ENCODE results near the gene CYP2W1. TPM values are rescaled to one million over a fixed set of nuclear protein-coding genes. Genes with fewer than 3 reads are reported as not detected.

CYP2W1 gene
- not detected in 2 replicates for total RNA-seq

GRCh38 chr7:983004-983615 is at the start of gene CYP2W1:
CYP2W1 (plus strand) TSS chr7:983181; CDS start chr7:983212, 31 bp downstream.

GRCh38 chr7:954330-955238 is 28.4 kb upstream of the CYP2W1 start, which contains the start of gene ADAP1:
ADAP1 (minus strand) TSS chr7:954680; CDS start chr7:954477, 203 bp downstream.

GRCh38 chr7:974820-975681 is 7.9 kb upstream of the CYP2W1 start, which contains the start of gene COX19:
COX19 (minus strand) TSS chr7:975549; CDS start chr7:975509, 40 bp downstream.

Other genes starting within 250 kb of the CYP2W1 start
- gene SUN1, start 150.7 kb upstream of the CYP2W1 start, total RNA-seq: 171 and 175 TPM in 2 replicates
- gene GET4, start 106.6 kb upstream of the CYP2W1 start, total RNA-seq: 30.0 and 35.3 TPM in 2 replicates
- 1.4 and 5.0 TPM in 2 replicates for gene ADAP1, start 28.5 kb upstream of the CYP2W1 start, total RNA-seq
- 6.3 and 6.8 TPM in 2 replicates for gene COX19, start 7.6 kb upstream of the CYP2W1 start, total RNA-seq
- 21.7 and 24.7 TPM in 2 replicates for gene GPR146, start 61.4 kb downstream of the CYP2W1 start, total RNA-seq
- gene GPER1, start 104.9 kb downstream of the CYP2W1 start, total RNA-seq: 0.86 and 0.87 TPM in 2 replicates
- gene ZFAND2A, start 177.0 kb downstream of the CYP2W1 start, total RNA-seq: 14.1 and 14.2 TPM in 2 replicates
- not detected in 2 replicates for gene UNCX, start 249.7 kb downstream of the CYP2W1 start, total RNA-seq

Data from dermis lymphatic vessel endothelial cell (primary cell).